MM.1S (cell line): ENCODE measurements around the gene RPL32.

Source experiments
- CTCF ChIP-seq: fragments of 300-600 bp; sonication (generic); IDR thresholded peaks from 2 replicates; pipeline ENCODE4 v1.5.1; 2016; ENCODE audit warnings: antibody characterized with exemption, low read length, mixed read lengths
- EZH2 ChIP-seq: fragments of 300-600 bp; sonication (generic); optimal IDR thresholded peaks from 2 replicates; pipeline ENCODE3; 2017; ENCODE audit warnings: low read depth, mild to moderate bottlenecking, antibody characterized with exemption, low read length, mixed read lengths
- EZH2phosphoT487 ChIP-seq: fragments of 300-600 bp; sonication (generic); IDR thresholded peaks from 2 replicates; pipeline ENCODE4 v1.6.1; 2018; ENCODE audit warnings: antibody characterized with exemption, low read length

DNA sequence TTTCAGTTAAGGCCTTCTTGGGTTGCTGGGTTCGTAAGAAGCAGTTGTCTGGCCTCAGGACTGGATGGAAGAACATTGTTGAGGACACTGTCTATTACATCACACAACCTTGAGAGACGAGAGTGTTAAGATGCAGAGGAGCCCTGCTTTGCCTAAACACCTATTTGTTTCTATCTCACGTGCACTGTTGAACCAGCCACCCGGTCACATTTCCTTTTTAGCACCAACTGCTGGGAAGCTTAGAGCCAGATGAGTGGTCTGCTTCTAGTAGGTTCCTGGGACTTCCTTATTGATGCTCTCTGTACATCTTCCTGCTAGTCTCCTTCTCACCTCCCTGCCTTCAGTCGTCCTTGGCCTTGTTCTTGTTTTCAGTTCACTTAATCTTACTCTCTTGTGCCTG lies 22.6 kb downstream of the RPL32 start:
- TF ChIP-seq CTCF (no peak), EZH2 (no peak), EZH2phosphoT487 (no peak)
